ENCODE data around the gene PPP2R3B.
"Not testable (repeated sequence)": the region's sequence is repeated elsewhere in the genome, so short reads cannot be mapped to it uniquely, and the experiment has no call there.

PPP2R3B gene

DNA sequence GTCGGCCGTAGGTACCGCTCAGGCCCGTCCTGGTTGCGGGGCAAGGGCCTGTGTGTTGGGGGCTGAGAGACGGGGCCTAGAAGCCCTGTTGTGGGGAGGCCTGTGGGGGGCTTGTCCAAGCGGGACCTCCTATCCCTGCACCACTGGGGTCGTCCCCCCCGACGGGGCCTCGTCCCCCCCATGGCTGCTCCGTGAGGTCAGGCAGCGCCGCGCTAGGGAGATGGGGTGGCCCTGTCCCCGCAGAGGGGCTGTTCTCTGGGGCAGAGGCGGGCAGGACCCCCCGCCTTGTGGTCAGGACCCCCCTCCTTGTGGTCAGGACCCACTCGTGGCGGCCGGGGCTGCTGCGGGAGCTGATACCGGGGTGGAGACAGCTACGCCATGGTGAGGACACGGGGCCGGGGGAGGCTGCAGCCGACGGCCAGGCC, 56.0 kb downstream of the PPP2R3B start:
- no peak for TF ChIP-seq EZH2phosphoT487 (IDR thresholded peaks at IDR 0.05; ENCODE audit: borderline replicate concordance, low read length)
- TF ChIP-seq, protein P1, sequence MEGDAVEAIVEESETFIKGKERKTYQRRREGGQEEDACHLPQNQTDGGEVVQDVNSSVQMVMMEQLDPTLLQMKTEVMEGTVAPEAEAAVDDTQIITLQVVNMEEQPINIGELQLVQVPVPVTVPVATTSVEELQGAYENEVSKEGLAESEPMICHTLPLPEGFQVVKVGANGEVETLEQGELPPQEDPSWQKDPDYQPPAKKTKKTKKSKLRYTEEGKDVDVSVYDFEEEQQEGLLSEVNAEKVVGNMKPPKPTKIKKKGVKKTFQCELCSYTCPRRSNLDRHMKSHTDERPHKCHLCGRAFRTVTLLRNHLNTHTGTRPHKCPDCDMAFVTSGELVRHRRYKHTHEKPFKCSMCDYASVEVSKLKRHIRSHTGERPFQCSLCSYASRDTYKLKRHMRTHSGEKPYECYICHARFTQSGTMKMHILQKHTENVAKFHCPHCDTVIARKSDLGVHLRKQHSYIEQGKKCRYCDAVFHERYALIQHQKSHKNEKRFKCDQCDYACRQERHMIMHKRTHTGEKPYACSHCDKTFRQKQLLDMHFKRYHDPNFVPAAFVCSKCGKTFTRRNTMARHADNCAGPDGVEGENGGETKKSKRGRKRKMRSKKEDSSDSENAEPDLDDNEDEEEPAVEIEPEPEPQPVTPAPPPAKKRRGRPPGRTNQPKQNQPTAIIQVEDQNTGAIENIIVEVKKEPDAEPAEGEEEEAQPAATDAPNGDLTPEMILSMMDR (IDR thresholded peaks at IDR 0.05; ENCODE audit: low read depth, low read length, poor library complexity, severe bottlenecking), result no peak
- no peaks in the 10 kb centered on the region for H3K9me2 ChIP-seq (replicated peaks; ENCODE audit: control insufficient read depth, low read length)
- H3K4me2 ChIP-seq (ENCODE audit: low read length), result no peak overlapping the region; the same call in 1 of the 2 replicates

DNA sequence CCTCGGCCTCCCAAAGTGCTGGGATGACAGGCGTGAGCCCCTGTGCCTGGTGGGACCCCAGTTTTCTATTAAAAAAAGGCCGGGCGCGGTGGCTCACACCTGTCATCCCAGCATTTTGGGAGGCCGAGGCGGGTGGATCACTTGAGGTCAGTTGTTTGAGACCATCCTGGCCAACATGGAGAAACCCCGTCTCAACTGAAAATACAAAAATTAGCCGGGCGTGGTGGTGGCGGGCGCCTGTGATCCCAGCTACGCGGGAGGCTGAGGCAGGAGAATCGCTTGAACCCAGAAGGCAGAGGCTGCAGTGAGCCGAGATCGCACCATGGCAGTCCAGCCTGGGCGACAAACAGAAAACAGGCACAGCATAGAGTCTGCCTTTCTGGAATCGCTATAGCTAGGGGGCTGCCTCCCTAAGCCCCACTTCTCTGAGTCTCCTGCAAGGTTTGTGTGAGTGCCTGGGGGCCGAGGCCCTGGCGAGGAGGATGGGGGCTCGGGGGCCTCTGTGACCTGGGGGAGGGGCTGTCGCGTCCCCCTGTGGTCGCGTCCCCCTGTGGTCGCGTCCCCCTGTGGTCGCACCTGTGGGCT, 56.5 kb downstream of the PPP2R3B start:
- H3K27me3 ChIP-seq (ENCODE audit: control insufficient read depth, low read length); H3K9me2 ChIP-seq (replicated peaks; ENCODE audit: control insufficient read depth, low read length); H3K9me3 ChIP-seq (ENCODE audit: control insufficient read depth, insufficient read depth, low read length); H3K4me2 ChIP-seq (ENCODE audit: low read length); H3K27ac ChIP-seq (ENCODE audit: low read depth, low read length); H3K4me3 ChIP-seq (ENCODE audit: low read length); H4K20me1 ChIP-seq (ENCODE audit: control insufficient read depth, insufficient read depth, low read depth, low read length); H3F3A ChIP-seq (ENCODE audit: control insufficient read depth, insufficient read depth); H3K79me2 ChIP-seq (ENCODE audit: control insufficient read depth, low read length); H3K4me1 ChIP-seq (ENCODE audit: control insufficient read depth, low read length): not testable (repeated sequence)
- peaks cover 29% of the 10 kb centered on the region for H3K36me3 ChIP-seq (ENCODE audit: control insufficient read depth, low read length)

More for the DNA sequence above, 56.0 kb downstream of the PPP2R3B start:
- peaks cover 3% of the 10 kb centered on the region; the same call in 1 of the 2 replicates for H3F3A ChIP-seq (ENCODE audit: control insufficient read depth, insufficient read depth)
- no peaks in the 10 kb centered on the region for H4K20me1 ChIP-seq (ENCODE audit: control insufficient read depth, insufficient read depth, low read depth, low read length)
- no peaks in the 10 kb centered on the region for H3K27me3 ChIP-seq (ENCODE audit: control insufficient read depth, low read length)
- H3K4me3 ChIP-seq (ENCODE audit: low read length), result no peak overlapping the region
- peaks cover 4% of the 10 kb centered on the region; the same call in 1 of the 2 replicates for H3K9me3 ChIP-seq (ENCODE audit: control insufficient read depth, insufficient read depth, low read length)
- H3K4me1 ChIP-seq (ENCODE audit: control insufficient read depth, low read length), result peaks cover 9% of the 10 kb centered on the region
- no peak overlapping the region for H3K27ac ChIP-seq (ENCODE audit: low read depth, low read length)
- H3K36me3 ChIP-seq (ENCODE audit: control insufficient read depth, low read length), result peaks cover 34% of the 10 kb centered on the region
- H3K79me2 ChIP-seq (ENCODE audit: control insufficient read depth, low read length), result peaks cover 8% of the 10 kb centered on the region

DNA sequence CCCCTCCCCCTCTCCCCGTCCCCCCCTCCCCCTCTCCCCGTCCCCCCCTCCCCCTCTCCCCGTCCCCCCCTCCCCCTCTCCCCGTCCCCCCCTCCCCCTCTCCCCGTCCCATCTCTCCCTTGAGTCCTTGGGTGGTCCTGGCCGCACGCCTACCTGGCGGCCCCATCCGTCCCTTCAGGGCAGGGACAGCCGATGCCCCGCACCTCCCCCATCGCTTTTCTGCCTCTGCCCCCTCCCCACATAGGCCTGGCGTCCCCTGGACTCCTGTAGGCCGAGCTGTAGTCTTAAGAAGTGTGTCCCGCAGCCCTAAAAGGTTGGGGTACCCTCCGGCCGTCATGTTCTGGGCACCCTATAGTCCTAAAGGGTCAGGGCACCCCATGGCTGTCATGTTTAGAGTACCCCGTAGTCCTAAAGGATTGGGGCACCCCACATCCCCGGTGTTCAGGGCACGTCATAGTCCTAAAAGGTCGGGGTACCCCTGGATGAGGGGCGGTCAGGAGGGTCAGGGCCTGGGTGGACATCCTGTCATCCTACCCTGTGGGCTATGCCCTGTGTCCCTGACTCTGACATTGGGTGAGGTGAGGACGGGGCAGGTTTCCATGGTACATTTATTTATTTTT, 57.3 kb downstream of the PPP2R3B start:
- Histone ChIP-seq H3F3A (ENCODE audit: control insufficient read depth, insufficient read depth) (peaks cover 3% of the 10 kb centered on the region; the same call in 1 of the 2 replicates), H3K9me3 (ENCODE audit: control insufficient read depth, insufficient read depth, low read length) (peaks cover 4% of the 10 kb centered on the region; the same call in 1 of the 2 replicates), H3K4me1 (ENCODE audit: control insufficient read depth, low read length) (peaks cover 9% of the 10 kb centered on the region), H3K4me3 (ENCODE audit: low read length) (no peak overlapping the region), H3K4me2 (ENCODE audit: low read length) (no peak overlapping the region), H3K27me3 (ENCODE audit: control insufficient read depth, low read length) (no peaks in the 10 kb centered on the region), H3K9me2 (replicated peaks; ENCODE audit: control insufficient read depth, low read length) (no peaks in the 10 kb centered on the region), H3K79me2 (ENCODE audit: control insufficient read depth, low read length) (no peaks in the 10 kb centered on the region), H4K20me1 (ENCODE audit: control insufficient read depth, insufficient read depth, low read depth, low read length) (no peaks in the 10 kb centered on the region), H3K27ac (ENCODE audit: low read depth, low read length) (no peak overlapping the region), H3K36me3 (ENCODE audit: control insufficient read depth, low read length) (peaks cover 21% of the 10 kb centered on the region)
- TF ChIP-seq, protein P1 (IDR thresholded peaks at IDR 0.05; ENCODE audit: low read depth, low read length, poor library complexity, severe bottlenecking), result no peak
- no peak for TF ChIP-seq EZH2phosphoT487 (IDR thresholded peaks at IDR 0.05; ENCODE audit: borderline replicate concordance, low read length)

DNA sequence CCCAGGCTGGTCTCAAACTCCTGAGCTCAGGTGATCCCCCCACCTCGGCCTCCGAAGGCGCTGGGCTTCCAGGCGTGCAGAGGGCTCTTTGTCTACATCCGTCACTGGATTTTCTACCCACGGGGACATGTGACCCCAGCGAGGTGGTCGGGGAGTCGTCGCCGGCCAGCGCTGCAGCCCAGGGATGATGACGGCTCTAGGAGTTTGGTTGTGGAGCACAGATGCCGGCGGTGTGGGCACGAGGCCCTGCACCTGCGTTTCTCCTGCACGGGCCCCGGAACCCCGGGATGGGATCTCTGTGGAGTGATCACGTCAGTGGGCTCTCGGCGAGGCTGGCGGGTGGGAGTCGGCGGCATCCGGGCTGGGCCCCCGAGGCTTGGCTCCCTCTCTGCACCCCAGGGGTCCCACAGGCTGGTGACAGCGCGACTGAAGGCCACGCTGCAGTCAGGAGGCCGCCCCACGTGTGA, 59.0 kb downstream of the PPP2R3B start:
- TF ChIP-seq EZH2phosphoT487 (IDR thresholded peaks at IDR 0.05; ENCODE audit: borderline replicate concordance, low read length), result no peak
- TF ChIP-seq, protein P1 (IDR thresholded peaks at IDR 0.05; ENCODE audit: low read depth, low read length, poor library complexity, severe bottlenecking), result no peak
- H3F3A ChIP-seq (ENCODE audit: control insufficient read depth, insufficient read depth), result peaks cover 8% of the 10 kb centered on the region; the same call in 1 of the 2 replicates
- H3K27ac ChIP-seq (ENCODE audit: low read depth, low read length), result no peak overlapping the region
- H3K4me2 ChIP-seq (ENCODE audit: low read length), result no peak overlapping the region
- H3K79me2 ChIP-seq (ENCODE audit: control insufficient read depth, low read length), result no peaks in the 10 kb centered on the region
- peaks cover 4% of the 10 kb centered on the region for H3K36me3 ChIP-seq (ENCODE audit: control insufficient read depth, low read length)
- no peaks in the 10 kb centered on the region for H4K20me1 ChIP-seq (ENCODE audit: control insufficient read depth, insufficient read depth, low read depth, low read length)
- no peak overlapping the region for H3K4me3 ChIP-seq (ENCODE audit: low read length)
- peaks cover 4% of the 10 kb centered on the region; the same call in 1 of the 2 replicates for H3K9me3 ChIP-seq (ENCODE audit: control insufficient read depth, insufficient read depth, low read length)
- no peaks in the 10 kb centered on the region for H3K9me2 ChIP-seq (replicated peaks; ENCODE audit: control insufficient read depth, low read length)
- H3K4me1 ChIP-seq (ENCODE audit: control insufficient read depth, low read length), result peaks cover 18% of the 10 kb centered on the region
- no peaks in the 10 kb centered on the region for H3K27me3 ChIP-seq (ENCODE audit: control insufficient read depth, low read length)

DNA sequence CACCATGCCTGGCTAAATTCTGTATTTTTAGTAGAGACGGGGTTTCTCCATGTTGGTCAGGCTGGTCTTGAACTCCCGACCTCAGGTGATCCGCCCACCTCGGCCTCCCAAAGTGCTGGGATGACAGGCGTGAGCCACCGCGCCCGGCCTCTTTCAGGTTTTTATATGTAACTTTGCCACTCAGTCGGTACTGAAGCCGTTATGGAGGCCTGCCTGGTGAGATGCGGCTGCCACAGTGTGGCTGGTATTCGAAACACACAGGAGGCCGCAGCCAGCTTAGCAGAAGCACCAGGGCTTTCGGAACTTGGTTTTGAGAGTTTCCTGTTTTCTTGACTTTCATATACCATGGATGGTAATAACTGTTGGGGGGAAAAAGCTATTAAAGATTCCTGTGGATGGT, 62.0 kb downstream of the PPP2R3B start:
- H3K4me3 ChIP-seq (ENCODE audit: low read length); H3K4me2 ChIP-seq (ENCODE audit: low read length): not testable (repeated sequence)
- H3K4me1 ChIP-seq (ENCODE audit: control insufficient read depth, low read length), result peaks cover 22% of the 10 kb centered on the region

More for the DNA sequence above, 62.0 kb downstream of the PPP2R3B start:
- H3K27ac ChIP-seq (ENCODE audit: low read depth, low read length); H3K9me2 ChIP-seq (replicated peaks; ENCODE audit: control insufficient read depth, low read length); H3K79me2 ChIP-seq (ENCODE audit: control insufficient read depth, low read length); H3K9me3 ChIP-seq (ENCODE audit: control insufficient read depth, insufficient read depth, low read length); H4K20me1 ChIP-seq (ENCODE audit: control insufficient read depth, insufficient read depth, low read depth, low read length); H3K36me3 ChIP-seq (ENCODE audit: control insufficient read depth, low read length); H3K27me3 ChIP-seq (ENCODE audit: control insufficient read depth, low read length): not testable (repeated sequence)
- H3F3A ChIP-seq (ENCODE audit: control insufficient read depth, insufficient read depth), result peaks cover 10% of the 10 kb centered on the region; the same call in 1 of the 2 replicates

Data from DOHH2 (cell line).